Measurements from ENCODE around the gene BTBD8.

- no peak for TF ChIP-seq POLR2A (IDR thresholded peaks at IDR 0.05; ENCODE audit: borderline replicate concordance, extremely low read depth, insufficient read depth, insufficient read length)
- no peak for TF ChIP-seq POLR2AphosphoS5 (IDR thresholded peaks at IDR 0.05; ENCODE audit: low read depth, low read length)
- TF ChIP-seq, protein P1, sequence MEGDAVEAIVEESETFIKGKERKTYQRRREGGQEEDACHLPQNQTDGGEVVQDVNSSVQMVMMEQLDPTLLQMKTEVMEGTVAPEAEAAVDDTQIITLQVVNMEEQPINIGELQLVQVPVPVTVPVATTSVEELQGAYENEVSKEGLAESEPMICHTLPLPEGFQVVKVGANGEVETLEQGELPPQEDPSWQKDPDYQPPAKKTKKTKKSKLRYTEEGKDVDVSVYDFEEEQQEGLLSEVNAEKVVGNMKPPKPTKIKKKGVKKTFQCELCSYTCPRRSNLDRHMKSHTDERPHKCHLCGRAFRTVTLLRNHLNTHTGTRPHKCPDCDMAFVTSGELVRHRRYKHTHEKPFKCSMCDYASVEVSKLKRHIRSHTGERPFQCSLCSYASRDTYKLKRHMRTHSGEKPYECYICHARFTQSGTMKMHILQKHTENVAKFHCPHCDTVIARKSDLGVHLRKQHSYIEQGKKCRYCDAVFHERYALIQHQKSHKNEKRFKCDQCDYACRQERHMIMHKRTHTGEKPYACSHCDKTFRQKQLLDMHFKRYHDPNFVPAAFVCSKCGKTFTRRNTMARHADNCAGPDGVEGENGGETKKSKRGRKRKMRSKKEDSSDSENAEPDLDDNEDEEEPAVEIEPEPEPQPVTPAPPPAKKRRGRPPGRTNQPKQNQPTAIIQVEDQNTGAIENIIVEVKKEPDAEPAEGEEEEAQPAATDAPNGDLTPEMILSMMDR (IDR thresholded peaks at IDR 0.05 in 2 of 3, conservative IDR thresholded peaks at IDR 0.05 in 1 of 3; ENCODE audit: borderline replicate concordance in 1 of 3, insufficient read depth in 1 of 3, low read depth in 2 of 3, low read length in 2 of 3): no peak
- TF ChIP-seq, protein P2, sequence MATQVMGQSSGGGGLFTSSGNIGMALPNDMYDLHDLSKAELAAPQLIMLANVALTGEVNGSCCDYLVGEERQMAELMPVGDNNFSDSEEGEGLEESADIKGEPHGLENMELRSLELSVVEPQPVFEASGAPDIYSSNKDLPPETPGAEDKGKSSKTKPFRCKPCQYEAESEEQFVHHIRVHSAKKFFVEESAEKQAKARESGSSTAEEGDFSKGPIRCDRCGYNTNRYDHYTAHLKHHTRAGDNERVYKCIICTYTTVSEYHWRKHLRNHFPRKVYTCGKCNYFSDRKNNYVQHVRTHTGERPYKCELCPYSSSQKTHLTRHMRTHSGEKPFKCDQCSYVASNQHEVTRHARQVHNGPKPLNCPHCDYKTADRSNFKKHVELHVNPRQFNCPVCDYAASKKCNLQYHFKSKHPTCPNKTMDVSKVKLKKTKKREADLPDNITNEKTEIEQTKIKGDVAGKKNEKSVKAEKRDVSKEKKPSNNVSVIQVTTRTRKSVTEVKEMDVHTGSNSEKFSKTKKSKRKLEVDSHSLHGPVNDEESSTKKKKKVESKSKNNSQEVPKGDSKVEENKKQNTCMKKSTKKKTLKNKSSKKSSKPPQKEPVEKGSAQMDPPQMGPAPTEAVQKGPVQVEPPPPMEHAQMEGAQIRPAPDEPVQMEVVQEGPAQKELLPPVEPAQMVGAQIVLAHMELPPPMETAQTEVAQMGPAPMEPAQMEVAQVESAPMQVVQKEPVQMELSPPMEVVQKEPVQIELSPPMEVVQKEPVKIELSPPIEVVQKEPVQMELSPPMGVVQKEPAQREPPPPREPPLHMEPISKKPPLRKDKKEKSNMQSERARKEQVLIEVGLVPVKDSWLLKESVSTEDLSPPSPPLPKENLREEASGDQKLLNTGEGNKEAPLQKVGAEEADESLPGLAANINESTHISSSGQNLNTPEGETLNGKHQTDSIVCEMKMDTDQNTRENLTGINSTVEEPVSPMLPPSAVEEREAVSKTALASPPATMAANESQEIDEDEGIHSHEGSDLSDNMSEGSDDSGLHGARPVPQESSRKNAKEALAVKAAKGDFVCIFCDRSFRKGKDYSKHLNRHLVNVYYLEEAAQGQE (IDR thresholded peaks at IDR 0.05; ENCODE audit: low read depth): no peak
- no peak for TF ChIP-seq ZFX (IDR thresholded peaks at IDR 0.05)
- no peak for TF ChIP-seq ELF1 (IDR thresholded peaks at IDR 0.05; ENCODE audit: borderline replicate concordance, low read depth)
- no peak for TF ChIP-seq EZH2 (IDR thresholded peaks at IDR 0.05)
- no peak for TF ChIP-seq EZH2phosphoT487 (IDR thresholded peaks at IDR 0.05; ENCODE audit: borderline replicate concordance)
- no peak for TF ChIP-seq YY1 (IDR thresholded peaks at IDR 0.05; ENCODE audit: extremely low read depth, insufficient replicate concordance, low read depth, low read length)
- no peak for TF ChIP-seq CEBPB (IDR thresholded peaks at IDR 0.05; ENCODE audit: low read depth)
These were observed 28.5 kb downstream of the BTBD8 start for GRCh38 chr1:92108631-92109030.

Measured in HCT116 (cell line).